SKM-1 treated with dmso at 0.1 percent for 144 hours (cell line): ENCODE measurements around the gene ZSWIM3.
"Not testable (repeated sequence)": the region's sequence is repeated elsewhere in the genome, so short reads cannot be mapped to it uniquely, and the experiment has no call there.

Experiments used
- DNase-seq: peaks from one replicate; lab custom pipeline; 2025; ENCODE audit not compliant: unreplicated experiment; lab: John Stamatoyannopoulos, UW

The ZSWIM3 gene

DNA sequence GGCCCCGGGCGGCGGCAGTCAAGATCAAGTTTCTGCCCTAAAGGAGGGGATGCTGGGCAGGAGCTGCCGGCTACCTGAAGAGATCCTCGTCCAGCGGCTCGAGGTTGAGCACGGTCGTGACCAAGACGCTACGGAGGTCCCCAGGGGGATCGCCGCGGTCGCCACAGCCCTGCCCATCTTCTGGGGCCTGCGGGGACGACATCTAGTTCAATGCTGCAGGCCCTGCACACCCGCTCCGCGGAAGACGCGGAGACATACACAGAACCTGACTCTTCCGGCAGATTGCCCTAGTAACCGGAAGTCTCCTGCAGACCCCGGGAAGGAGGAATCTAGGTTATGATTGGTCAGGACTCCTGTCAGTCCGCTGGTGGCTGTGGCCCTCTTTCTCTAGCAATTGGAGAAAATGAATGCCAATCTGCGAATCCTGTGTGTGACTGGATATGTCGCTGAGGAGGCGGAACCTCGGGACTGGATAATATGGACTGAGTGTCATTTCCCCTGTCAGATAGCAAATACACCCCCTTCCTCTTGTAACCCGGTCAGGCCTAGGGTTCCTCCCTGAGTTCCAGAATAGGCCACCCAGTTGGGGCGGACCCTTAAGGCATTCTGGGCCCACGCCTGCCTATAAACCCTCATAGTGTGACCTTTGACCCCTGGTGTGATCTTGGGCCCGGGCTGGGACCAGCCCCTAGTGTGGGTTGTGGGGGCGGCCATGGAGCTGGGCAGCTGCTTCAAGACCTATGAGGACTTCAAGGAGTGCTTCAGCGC lies at the start of gene ZSWIM3, which contains the start of gene ACOT8:
Gene ZSWIM3, plus strand, starts transcription at position 501 of the 768 bp plus-strand sequence. Its CDS starts 212 bp downstream, at position 713.
Gene ACOT8, minus strand, starts transcription at position 279 of the 768 bp plus-strand sequence. Its CDS starts 77 bp downstream, at position 202.
- DNase-seq, result peak; percentile 98

DNA sequence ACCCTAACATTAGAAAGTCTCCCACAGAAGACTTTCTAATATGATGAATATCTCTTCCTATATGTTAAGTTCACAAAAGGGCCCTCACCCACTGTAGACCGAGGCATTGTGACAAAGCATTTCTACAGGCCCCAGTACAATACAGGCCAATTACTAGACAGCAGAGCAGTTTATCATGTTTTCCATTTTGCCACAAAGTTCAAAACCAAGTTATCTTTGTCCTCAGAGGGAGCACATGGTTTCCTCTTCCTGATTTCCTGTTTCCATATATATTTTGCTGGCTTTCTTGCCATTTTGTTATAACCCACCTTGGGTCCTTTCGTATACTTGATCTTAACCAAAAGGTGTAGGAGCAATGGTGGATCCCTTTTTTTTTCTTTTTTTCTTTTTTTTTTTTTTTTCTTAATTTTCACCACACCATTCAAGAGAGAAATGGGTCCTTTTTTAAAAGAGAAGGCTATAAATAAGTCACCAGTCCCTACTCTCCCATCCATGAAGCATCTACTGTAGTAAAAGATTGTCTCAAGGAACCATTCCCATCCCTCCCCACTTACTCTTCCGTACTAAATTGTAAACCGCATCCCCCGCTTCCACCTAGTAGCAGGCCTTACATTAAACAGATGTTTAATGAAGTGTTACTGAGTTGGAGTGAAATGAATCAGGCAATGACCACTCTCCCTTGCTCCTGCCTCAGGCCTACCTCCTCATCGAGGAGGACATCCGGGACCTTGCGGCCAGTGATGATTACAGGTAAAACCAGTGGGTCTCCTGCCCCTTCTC lies 47.0 kb upstream of the ZSWIM3 start:
- DNase-seq, result no peak

DNA sequence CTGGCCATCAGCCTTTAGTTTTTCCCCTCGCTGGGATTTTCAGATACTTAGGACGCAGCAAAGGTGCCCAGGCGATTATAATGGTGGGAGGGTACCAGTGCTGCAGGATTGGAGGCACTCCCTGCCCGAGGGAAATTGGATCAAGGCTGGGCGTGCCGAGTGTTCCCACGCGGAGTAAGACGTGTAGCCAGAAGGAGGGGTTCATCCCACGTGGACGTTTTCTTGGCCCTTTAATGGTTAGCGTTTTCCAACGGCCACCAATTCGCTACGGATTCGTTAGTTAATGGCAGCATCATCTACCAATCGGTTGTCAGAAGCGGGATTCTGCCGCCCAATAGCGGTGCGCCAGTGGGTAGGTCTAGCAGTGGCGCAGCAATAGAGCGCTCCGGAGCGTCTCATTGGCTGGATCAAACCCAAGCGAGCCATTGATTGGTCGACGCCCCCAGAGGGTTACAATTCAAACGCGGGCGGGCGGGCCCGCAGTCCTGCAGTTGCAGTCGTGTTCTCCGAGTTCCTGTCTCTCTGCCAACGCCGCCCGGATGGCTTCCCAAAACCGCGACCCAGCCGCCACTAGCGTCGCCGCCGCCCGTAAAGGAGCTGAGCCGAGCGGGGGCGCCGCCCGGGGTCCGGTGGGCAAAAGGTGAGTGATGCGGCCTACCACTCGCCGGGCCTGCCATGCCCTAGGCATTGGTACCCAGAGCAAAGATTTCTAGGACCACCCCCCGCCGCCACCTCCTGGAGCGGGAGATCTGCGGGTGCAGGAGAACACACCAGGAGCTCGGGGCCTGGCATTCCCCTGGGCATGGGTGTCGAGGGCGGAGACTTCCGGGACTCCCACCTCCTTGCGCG lies 45.0 kb upstream of the ZSWIM3 start, which contains the start of gene UBE2C:
Gene UBE2C, plus strand, starts transcription at position 488 of the 849 bp plus-strand sequence. Its CDS starts 52 bp downstream, at position 540.
- no peak for DNase-seq

DNA sequence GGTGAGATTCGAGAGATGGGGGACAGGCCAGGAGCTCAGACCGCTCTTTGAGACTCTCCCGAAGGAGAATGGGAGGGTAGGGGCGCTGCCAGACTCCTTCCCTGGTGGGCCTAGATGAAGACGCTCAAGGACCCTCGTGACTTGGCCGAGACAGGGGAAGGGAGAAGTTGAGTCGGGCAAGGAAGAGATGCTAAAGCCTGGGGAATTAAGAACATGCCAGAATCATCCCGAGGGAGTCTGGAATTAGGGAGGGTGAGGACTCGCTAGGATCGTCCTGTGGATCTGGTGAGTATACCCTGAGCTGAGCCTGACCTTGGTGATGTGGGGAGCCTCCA lies 44.4 kb upstream of the ZSWIM3 start:
- DNase-seq, result no peak

DNA sequence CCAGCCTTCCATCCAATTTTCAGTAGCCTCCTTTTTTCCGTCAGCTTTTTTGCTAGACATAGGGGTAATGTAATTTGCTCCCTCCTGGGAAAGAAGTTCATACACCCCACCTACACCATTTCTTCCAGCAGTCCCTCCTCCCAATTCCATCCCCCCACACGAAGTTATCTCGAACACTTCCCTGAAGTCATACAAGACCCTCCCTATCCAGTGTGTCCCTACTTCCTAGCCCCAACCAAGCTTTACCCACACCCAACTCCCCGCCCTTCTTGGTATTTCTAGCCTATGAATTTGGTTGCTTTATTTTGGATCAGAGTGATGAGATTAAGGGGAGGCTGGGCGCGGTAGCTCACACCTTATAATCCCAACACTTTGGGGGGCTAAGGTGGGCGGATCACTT lies 43.9 kb upstream of the ZSWIM3 start:
- DNase-seq, result no peak

DNA sequence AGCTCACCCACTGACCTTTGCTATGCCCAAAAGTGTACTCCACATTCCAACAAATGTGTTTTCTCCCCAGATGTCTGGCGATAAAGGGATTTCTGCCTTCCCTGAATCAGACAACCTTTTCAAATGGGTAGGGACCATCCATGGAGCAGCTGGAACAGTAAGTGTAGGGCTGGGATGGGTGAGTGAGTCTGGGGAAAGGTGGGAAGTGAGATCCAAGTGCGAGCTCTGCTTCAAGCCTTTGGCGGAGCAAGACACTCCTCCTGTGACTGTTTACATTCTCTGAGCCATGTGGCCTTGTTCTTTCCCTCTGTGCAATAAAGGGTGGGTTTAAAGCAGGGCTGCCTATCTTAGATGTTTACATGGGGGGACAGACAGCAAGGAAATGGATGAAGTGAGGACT lies 43.1 kb upstream of the ZSWIM3 start:
- no peak for DNase-seq

DNA sequence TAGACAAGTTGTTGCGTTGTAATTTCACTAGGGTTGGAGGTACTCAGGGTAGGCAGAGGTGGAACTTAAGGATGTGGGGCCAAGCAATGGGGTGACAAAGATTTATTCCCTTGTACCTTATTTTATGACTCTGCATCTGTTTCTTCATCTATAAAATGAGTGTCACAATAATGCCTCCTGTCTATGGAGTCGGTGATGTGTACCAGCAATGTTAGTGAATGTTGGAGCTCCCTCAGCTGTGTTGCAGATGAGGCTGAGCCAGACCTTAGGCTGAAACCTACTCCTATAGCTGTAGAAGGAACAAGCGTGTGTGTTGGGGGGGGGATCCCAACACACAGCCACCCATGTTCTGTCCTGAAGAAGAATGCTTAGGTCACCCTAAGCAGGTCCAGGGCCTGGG lies 40.5 kb upstream of the ZSWIM3 start:
- no peak for DNase-seq

DNA sequence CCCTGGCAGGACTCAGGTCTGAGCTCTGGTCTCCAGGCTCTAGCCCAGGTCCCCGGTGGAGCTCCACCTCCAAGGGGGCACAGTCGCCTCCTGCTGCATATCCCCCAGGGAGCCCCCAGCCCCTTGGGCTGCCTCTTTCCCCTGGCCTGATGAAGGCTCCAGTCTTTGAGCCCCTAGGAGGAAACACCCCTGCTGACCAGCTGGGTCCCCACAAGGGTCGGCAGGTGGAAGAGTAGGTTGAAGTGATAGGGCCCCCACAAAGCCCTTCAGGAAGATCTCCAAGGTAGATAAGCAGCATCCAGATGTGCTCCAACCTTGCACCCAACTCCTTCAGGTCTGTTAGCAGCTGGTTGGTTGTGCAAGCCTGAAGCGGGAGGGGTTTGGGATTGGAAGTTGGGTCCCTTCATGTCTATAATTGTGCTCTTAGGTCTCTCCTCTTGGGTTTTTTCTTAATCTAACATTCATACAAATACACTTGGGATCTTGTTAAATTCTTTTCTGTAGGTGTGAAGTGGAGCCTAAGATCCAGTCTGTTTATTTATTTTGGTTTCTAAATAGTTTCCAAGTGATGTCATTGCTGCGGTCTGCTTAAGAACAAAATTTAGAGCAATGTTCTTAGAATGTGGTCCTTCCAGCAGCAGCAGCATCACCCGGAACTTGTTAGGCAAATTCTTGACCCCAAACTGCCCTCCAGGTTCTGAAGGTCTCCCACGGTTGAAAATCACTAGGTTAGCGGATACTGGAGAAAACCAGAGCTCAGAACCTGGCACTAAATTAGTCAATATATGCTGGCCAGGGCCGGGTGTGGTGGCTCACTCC lies 39.8 kb upstream of the ZSWIM3 start:
- no peak for DNase-seq

DNA sequence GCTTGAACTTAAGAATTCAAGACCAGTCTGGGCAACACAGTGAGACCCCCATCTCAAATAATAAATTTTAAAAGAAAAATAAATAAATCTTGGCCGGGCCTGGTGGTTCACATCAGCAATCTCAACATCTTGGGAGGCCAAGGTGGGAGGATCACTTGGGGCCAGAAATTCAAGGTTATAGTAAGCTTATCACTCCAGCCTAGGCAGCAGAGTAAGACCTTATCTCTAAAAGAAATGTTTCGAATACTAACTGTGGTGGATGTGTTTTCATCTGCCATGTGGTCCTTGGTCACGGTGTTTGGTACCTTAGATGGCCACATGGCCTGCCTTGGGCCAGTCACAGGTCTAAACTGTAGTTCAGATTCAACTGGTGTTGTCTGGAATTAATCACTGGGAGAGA lies 39.2 kb upstream of the ZSWIM3 start:
- DNase-seq, result no peak

DNA sequence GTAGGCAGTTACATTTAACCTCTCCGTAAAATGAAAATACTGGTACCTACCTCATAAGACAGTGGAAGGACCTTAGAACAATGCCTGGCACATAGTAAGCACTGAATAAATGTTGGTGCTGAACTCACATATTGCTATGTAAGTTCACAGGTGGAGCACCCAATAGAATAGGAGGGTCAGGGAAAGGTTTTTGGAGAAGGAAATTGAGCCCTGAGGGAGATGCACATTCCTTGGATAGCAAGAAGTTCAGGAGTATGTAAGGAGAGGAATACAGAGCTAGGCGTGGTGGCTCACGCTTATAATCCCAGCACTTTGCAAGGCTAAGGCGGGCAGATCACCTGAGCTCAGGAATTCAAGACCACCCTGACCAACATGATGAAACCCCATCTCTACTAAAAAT lies 37.9 kb upstream of the ZSWIM3 start:
- no peak for DNase-seq

DNA sequence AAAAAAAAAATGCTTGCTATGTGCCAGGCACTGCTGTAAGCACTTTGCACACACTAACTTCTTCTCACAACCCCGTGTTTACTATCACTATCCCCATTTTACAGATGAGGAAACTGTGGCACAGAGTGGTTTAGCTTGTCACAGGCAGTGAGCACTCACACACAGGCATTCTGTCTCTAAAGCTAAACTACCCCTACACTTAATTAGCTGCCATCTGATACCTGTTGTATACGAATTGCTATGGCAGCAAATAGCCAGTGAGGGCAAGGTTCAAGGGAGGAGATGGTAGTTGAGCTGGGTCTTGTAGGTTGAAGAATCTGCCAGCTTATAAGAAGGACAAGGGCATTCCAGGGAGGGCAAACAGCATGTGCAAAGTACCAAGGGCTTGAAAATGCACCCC lies 35.5 kb upstream of the ZSWIM3 start:
- no peak for DNase-seq

DNA sequence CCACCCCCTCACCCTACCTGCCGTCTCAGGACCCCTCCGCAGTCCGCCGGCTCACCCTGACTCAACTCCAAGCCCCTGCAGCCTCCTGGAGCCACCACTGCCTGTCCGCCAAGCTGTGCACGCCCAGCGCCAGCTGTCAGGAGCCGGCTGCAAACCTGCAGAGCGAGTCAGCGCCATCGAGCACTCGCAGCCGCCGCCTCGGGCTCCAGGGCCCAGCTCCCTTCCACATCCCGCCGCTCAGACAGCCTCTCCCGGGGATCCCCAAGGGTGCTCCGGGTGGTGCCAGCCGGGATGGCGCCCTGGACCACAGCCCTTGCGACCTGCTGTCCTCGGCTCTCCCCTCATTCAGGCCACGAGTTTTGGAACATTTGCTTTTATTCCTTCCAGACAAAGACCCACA lies 34.6 kb upstream of the ZSWIM3 start:
- no peak for DNase-seq

DNA sequence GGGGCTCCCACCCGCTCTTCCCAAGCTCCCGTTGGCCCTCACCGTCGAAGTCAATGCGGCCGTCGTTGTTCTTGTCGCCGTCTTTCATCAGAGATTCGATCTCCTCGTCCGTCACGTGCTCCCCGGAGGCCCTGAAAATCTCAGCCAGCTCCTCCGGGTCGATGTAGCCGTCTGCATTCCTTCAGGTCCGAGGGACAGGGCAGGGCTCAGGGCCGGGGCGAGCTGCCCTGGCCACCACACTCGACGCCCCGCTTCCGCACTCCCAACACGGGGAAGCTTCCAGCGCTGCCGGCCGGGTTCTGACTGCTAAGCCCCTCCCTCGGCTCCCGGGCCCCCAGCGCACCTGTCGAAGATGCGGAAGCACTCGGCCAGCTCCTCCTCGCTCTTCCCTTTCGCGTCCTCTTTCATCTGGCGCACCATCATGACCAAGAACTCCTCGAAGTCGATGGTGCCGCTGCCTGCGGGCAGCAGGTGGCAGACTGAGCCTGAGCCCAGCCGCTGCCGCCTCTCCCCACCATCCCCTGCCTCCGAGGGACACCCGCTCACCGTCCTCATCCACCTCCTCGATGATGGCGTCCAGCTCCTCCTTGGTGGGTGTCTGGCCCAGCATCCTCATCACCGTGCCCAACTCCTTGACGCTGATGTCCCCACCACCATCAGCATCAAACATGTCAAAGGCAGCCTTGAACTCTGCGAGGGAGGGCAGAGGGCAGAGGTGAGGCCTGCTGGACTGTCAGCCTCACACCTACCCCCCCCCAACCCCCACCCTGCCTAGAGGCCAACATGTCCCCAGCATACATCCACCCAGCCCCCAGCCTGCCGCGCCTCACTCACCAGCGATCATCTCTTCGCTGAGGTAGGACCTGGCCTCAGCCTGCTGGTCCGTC lies 33.2 kb upstream of the ZSWIM3 start:
- DNase-seq, result no peak

DNA sequence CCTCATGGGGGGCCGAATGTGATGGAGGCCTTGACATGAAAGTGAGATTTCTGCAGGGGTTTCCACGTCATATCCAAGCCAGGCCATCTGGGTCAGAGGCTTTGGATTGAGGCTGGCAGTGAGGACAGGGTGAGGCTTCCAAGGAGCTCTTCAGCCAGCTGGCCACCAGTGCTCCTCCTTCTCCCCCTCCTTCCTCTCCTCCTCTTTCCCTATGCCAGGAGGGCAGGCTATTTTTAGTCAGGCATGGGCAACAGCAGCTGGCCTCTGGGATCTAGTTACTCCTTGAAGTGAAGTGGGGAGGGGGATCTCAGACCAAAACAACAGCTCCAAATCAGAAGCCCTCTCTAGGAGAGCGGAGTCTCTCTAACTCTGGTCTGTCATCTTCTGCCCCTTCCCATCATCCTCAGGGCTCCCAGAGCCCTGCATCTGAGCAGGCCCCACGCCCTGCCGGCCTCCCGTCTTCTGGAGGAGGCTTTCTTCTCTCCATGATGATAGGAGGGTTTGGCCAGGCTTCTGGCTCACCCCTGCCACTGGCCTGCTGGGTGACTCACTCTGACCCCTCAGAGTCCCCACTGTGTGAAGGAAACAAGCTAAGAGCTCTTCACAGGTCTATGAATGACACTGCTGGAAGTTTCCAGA lies 30.9 kb upstream of the ZSWIM3 start:
- no peak for DNase-seq

DNA sequence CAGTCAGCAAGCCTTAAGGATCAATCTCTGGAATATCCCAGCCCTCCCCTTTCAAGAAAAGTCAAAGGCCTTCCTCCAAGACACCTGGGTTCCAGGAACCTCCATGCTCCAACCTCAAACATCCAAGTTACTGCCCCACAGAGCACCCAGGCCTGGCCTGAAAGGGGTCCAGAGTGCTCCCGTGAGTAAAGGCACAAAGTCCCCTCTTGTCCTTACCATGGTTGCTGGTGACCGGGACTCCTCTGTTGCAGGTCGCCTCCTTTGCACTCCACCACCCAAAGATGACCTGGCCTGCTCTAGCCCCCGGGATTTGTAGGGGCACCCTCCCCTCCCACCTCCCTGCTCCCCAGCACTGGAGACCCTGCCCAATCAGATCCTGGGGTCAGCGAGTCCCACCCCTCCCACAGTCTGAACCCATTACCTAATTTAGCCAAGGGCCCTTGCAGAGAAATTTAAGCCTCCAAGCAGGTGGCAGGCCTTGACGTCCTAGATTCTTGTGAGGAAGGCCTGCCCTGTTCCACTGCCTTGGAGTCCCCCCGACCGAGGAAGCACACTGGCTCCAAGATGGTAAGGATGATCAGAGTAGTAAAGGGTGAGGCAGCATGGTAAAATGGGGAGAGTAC lies 30.3 kb upstream of the ZSWIM3 start, which contains the start of gene TNNC2:
Gene TNNC2, minus strand, starts transcription at position 283 of the 623 bp plus-strand sequence. Its CDS starts 64 bp downstream, at position 219.
- no peak for DNase-seq

DNA sequence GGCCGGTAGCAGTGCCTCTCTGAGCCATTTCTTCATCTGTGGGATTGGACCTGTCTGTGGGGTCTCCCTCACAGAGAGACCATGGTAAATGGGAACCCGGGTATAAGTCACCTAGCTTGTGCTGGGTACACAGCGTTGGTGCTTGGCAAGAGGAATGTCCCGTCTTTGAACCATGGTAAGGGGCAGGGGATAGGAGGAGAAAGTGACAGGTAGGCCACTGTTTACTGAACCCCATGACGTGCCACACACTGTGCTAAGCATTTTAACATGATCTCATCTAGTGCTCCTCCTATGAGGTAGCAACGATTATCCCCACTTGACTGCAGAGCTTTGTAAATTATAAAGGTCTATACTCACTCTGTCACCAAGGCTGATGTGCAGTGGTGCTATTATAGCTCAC lies 29.7 kb upstream of the ZSWIM3 start:
- DNase-seq, result no peak

DNA sequence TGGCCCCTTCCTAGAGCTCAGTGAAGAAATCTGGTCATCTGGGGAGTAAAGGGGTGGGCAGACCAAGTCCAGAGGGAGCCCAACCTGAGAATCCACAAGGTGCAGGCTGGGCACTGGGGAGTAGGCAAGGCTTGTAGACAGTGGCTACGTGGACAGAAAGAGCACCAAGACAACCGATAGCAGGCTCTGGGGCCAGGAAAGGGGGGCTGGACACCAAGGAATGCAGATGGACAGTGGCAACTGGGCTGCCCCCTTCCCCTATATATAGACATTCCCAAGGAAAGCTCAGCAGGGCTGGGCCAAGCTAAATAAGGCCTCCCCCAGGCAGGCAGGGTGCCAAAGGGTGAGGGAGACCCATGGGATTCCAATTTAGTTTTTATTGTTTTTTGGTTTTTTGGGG lies 28.8 kb upstream of the ZSWIM3 start:
- DNase-seq, result no peak

DNA sequence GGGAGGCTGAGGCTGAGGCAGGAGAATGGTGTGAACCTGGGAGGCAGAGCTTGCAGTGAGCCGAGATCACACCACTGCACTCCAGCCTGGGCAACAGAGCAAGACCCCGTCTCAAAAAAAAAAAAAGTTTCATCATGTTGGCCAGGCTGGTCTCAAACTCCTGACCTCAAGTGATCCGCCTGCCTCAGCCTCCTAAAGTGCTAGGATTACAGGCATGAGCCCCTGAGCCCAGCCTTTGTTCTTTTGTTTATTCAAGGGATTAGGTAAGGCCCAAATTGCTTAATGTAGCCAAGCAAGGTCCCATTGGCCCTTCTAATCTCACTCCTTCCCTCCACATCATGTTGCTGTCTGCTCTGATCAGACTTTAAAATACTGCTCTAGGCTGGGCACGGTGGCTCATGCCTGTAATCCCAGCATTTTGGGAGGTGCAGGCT lies 27.7 kb upstream of the ZSWIM3 start:
- DNase-seq, result not testable (repeated sequence)
